Right atrium auricular region (tissue), 2 donors: ENCODE data around the gene PPFIA1. TPM values are rescaled to one million over a fixed set of nuclear protein-coding genes. Genes with fewer than 3 reads are reported as not detected.
A peak's percentile ranks its signal among the peaks of the same experiment; 100 is the strongest.
"Not testable (repeated sequence)": the region's sequence is repeated elsewhere in the genome, so short reads cannot be mapped to it uniquely, and the experiment has no call there.

Source experiments
- DNase-seq: peaks from one replicate; pipeline ENCODE4 v3.0.0-alpha.2; 2019; ENCODE audit warnings: low spot score
- H3K27ac ChIP-seq, 2 donors: fragments of 200-600 bp; sonication (generic); 1 replicate in 1 of 2; 2 replicates in 1 of 2; pipeline ENCODE4 v1.5.1; 2016 to 2019
- H3K27me3 ChIP-seq, 2 donors: fragments of 200-600 bp; sonication (generic); one replicate each; pipeline versions ENCODE4 v1.5.1 to v1.6.0; 2017 to 2019
- H3K36me3 ChIP-seq: fragments of 200-600 bp; sonication (generic); one replicate; pipeline ENCODE4 v1.5.1; 2016
- H3K4me1 ChIP-seq, 2 donors: fragments of 200-600 bp; sonication (generic); one replicate each; pipeline versions ENCODE4 v1.5.1 to v1.6.0; 2017 to 2019
- H3K4me3 ChIP-seq, 2 donors: fragments of 200-600 bp; sonication (generic); 1 replicate in 1 of 2; 2 replicates in 1 of 2; pipeline ENCODE4 v1.5.1; 2017 to 2019; ENCODE audit warnings: mild to moderate bottlenecking in 1 of 2, moderate library complexity in 1 of 2
- H3K9me3 ChIP-seq, 2 donors: fragments of 200-600 bp; sonication (generic); one replicate each; pipeline ENCODE4 v1.5.1; 2019
- total RNA-seq, 2 donors: library from RNA; depleted of rRNA; stranded (reverse); fragments of >200 nt; gene quantifications; one replicate each; pipeline ENCODE4 v1.1.0, GENCODE V29; 2016
- TF ChIP-seq, protein P1 (sequence below), 2 donors: fragments of 200-600 bp; sonication (generic); IDR thresholded peaks; one replicate each; pipeline ENCODE4 v1.5.1; 2019; ENCODE audit warnings: antibody characterized with exemption in 2 of 2

PPFIA1 gene
- total RNA-seq, 2 donors from 2014 or later, result 28.7 to 45.9 TPM

DNA sequence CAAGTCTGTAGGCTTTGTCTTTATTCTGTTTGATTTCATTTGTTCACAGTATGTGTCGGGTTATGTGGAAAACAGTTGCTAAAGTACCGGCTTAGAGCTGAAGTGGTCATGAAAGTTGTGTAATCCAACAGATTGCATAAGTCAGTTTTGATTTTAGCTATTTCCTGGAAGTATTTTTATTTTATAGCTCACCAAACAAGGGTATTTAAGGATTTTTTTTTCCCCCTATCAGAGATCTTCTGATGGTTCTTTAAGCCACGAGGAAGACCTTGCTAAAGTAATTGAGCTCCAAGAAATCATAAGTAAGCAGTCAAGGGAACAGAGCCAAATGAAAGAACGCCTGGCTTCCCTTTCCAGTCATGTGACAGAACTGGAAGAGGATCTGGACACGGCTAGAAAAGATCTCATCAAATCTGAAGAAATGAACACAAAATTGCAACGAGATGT lies 55.9 kb downstream of the PPFIA1 start:
- DNase-seq, result no peak
- Histone ChIP-seq H3K4me3 (no peak overlapping the region), H3K36me3 (peaks cover 40% of the 10 kb centered on the region), H3K9me3 (no peaks in the 10 kb centered on the region), H3K4me1 (no peaks in the 10 kb centered on the region), H3K27ac (peak overlapping the region; percentile 61 to 69), H3K27me3 (no peaks in the 10 kb centered on the region)
- TF ChIP-seq, protein P1, sequence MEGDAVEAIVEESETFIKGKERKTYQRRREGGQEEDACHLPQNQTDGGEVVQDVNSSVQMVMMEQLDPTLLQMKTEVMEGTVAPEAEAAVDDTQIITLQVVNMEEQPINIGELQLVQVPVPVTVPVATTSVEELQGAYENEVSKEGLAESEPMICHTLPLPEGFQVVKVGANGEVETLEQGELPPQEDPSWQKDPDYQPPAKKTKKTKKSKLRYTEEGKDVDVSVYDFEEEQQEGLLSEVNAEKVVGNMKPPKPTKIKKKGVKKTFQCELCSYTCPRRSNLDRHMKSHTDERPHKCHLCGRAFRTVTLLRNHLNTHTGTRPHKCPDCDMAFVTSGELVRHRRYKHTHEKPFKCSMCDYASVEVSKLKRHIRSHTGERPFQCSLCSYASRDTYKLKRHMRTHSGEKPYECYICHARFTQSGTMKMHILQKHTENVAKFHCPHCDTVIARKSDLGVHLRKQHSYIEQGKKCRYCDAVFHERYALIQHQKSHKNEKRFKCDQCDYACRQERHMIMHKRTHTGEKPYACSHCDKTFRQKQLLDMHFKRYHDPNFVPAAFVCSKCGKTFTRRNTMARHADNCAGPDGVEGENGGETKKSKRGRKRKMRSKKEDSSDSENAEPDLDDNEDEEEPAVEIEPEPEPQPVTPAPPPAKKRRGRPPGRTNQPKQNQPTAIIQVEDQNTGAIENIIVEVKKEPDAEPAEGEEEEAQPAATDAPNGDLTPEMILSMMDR (IDR thresholded peaks at IDR 0.05), result no peak

DNA sequence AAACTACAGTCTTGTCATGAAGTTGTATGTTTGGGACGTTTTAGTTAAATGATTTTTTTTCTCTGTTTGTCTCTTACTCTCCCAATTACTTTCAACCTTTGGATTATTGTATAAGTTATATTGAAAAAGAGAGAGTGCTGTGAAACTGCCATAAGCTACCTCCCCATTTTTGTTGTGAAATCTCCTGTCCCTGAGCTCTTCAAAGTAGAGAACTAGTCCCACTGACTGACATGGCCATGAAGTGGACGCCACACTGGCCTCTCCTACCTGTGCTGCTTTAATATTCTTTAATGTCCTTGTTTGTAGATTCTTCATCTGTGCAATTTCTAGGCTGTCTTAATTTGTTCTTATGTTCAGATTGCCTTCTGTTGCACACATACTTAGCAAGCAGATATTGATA lies 56.3 kb downstream of the PPFIA1 start:
- Histone ChIP-seq H3K27me3 (no peaks in the 10 kb centered on the region), H3K4me3 (no peak overlapping the region), H3K36me3 (peaks cover 44% of the 10 kb centered on the region), H3K4me1 (no peaks in the 10 kb centered on the region), H3K9me3 (no peaks in the 10 kb centered on the region), H3K27ac (peak overlapping the region; percentile 61 to 69)
- no peak for DNase-seq
- TF ChIP-seq, protein P1 (IDR thresholded peaks at IDR 0.05), result no peak

DNA sequence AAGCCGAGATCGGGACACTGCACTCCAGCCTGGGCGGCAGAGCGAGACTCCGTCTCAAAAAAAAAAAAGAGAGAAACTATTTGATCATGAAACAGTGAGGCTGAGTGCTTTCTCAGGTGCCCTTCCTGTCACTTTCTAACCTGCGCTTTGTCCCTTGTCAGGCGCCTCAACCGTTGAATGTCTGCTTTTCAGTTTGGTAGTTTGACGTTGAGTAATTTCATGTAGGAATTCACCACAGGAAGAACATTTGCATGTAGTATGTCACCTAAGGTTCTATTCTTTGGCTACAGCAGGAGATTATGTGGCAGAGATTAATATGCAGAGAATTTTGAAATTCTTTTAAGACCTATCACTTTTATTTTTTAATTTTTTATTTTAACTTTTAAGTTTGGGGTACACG lies 57.2 kb downstream of the PPFIA1 start:
- Histone ChIP-seq H3K4me1 (no peaks in the 10 kb centered on the region), H3K9me3 (no peaks in the 10 kb centered on the region), H3K27me3 (no peaks in the 10 kb centered on the region), H3K36me3 (peaks cover 53% of the 10 kb centered on the region), H3K4me3 (no peak overlapping the region), H3K27ac (no peak overlapping the region)
- TF ChIP-seq, protein P1 (IDR thresholded peaks at IDR 0.05), result no peak
- no peak for DNase-seq

DNA sequence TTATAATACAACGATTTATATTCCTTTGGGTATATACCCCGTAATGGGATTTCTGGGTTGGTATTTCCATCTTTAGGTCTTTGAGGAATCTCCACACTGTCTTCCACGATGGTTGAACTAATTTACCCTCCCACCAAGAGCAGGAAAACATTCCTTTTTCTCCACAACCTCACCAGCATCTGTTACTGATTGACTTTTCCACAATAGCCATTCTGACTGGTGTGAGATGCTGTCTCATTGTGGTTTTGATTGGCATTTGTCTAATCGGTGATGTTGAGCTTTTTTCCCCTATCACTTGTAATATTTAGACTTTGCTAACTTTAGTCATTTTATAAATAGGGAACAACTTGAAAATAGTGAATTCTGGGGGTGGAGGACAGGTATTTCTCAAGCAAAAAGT lies 58.1 kb downstream of the PPFIA1 start:
- TF ChIP-seq, protein P1 (IDR thresholded peaks at IDR 0.05), result no peak
- H3K27ac ChIP-seq, result no peak overlapping the region
- no peaks in the 10 kb centered on the region for H3K4me1 ChIP-seq
- DNase-seq, result no peak
- no peaks in the 10 kb centered on the region for H3K27me3 ChIP-seq
- no peak overlapping the region for H3K4me3 ChIP-seq
- peaks cover 61% of the 10 kb centered on the region for H3K36me3 ChIP-seq
- H3K9me3 ChIP-seq, result no peaks in the 10 kb centered on the region

DNA sequence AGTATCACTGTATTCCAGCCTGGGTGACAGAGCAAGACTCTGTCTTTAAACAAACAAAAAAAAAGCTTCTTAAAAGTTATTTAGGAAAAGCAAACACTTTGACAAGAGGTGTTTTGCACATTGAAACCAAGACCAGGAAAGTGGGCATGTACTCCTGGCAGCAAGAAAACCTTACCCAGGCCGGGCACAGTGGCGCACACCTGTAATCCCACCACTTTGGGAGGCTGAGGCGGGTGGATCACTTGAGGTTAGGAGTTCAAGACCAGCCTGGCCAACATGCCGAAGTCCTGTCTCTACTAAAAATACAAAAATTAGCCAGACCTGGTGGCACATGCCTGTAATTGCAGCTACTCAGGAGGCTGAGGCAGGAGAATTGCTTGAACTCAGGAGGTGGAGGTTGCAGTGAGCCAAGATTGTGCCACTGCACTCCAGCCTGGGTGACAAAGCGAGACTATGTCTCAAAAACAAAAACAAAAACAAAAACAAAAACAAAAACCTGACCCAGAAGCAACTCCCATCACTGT lies 60.9 kb downstream of the PPFIA1 start:
- H3K36me3 ChIP-seq, result peaks cover 76% of the 10 kb centered on the region
- not testable (repeated sequence) for H3K27me3 ChIP-seq, H3K27ac ChIP-seq, H3K9me3 ChIP-seq, H3K4me3 ChIP-seq, DNase-seq, H3K4me1 ChIP-seq

DNA sequence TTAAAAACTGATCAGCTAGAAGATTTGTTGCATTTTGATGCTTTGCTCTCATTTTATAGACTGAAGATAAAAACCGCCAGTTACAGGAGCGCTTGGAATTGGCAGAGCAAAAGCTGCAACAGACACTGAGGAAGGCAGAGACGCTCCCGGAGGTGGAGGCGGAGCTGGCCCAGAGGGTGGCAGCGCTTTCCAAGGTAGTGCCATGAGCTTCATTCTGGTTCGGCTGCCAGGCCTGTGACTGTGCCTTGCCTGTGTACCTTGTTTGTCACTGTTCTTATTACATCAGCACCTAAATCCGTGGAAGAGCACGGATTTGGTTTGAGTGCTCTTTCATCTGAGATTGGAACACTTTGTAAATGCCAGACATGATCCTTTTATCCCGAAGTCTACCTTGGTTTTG lies 61.4 kb downstream of the PPFIA1 start:
- H3K27ac ChIP-seq, result no peak overlapping the region
- TF ChIP-seq, protein P1 (IDR thresholded peaks at IDR 0.05), result no peak

More for the DNA sequence above, 61.4 kb downstream of the PPFIA1 start:
- no peak for DNase-seq
- Histone ChIP-seq H3K36me3 (peaks cover 81% of the 10 kb centered on the region), H3K27me3 (no peaks in the 10 kb centered on the region), H3K4me3 (no peak overlapping the region), H3K4me1 (no peaks in the 10 kb centered on the region), H3K9me3 (no peaks in the 10 kb centered on the region)
